H9 (cell line): ENCODE data around the gene CREB5. TPM values are rescaled to one million over a fixed set of nuclear protein-coding genes. Genes with fewer than 3 reads are reported as not detected.

Source experiments
- DNase-seq: peaks from one replicate; pipeline ENCODE4 v3.0.0-alpha.2; 2017
- H2AFZ ChIP-seq: one replicate; pipeline ENCODE4 v1.6.1; 2013; ENCODE audit warnings: mild to moderate bottlenecking, low read length, control low read depth, moderate library complexity
- H2AK5ac ChIP-seq: 2 replicates; pipeline ENCODE4 v1.6.1; 2013; ENCODE audit warnings: low read length, control low read depth, mixed read lengths; ENCODE audit not compliant: insufficient read length
- H2BK120ac ChIP-seq: one replicate; pipeline ENCODE4 v1.6.1; 2013; ENCODE audit warnings: low read depth, mild to moderate bottlenecking, low read length, control low read depth, inconsistent platforms; ENCODE audit not compliant: poor library complexity, severe bottlenecking
- H2BK12ac ChIP-seq: 2 replicates; pipeline ENCODE4 v1.6.1; 2013; ENCODE audit warnings: low read length, control low read depth, mixed read lengths, low read depth; ENCODE audit not compliant: insufficient read length
- H2BK15ac ChIP-seq: 2 replicates; pipeline ENCODE4 v1.6.1; 2013; ENCODE audit warnings: low read depth, low read length, control low read depth
- H2BK20ac ChIP-seq: one replicate; pipeline ENCODE4 v1.6.1; 2013; ENCODE audit warnings: low read depth, mild to moderate bottlenecking, low read length, control low read depth, inconsistent platforms; ENCODE audit not compliant: poor library complexity, severe bottlenecking
- H2BK5ac ChIP-seq: 2 replicates; pipeline ENCODE4 v1.6.1; 2013; ENCODE audit warnings: low read length, control low read depth, mixed read lengths; ENCODE audit not compliant: insufficient read length
- H3K14ac ChIP-seq: 2 replicates; pipeline ENCODE4 v1.6.1; 2013; ENCODE audit warnings: low read length, control low read depth; ENCODE audit not compliant: insufficient read depth
- H3K18ac ChIP-seq: 2 replicates; pipeline ENCODE4 v1.6.1; 2013; ENCODE audit warnings: low read depth, mild to moderate bottlenecking, mixed read lengths, low read length, control low read depth; ENCODE audit not compliant: insufficient read length
- H3K23ac ChIP-seq: 2 replicates; pipeline ENCODE4 v1.6.1; 2013; ENCODE audit warnings: low read length, control low read depth, mixed read lengths, low read depth; ENCODE audit not compliant: insufficient read length
- H3K23me2 ChIP-seq: 2 replicates; pipeline ENCODE4 v1.6.1; 2013; ENCODE audit warnings: low read depth, mild to moderate bottlenecking, mixed read lengths, low read length, control low read depth; ENCODE audit not compliant: insufficient read length, poor library complexity, severe bottlenecking
- H3K27ac ChIP-seq: 2 replicates; pipeline ENCODE4 v1.5.1; 2013; ENCODE audit warnings: low read length, control low read depth, mixed read lengths, low read depth; ENCODE audit not compliant: insufficient read length
- H3K27me3 ChIP-seq: 2 replicates; pipeline ENCODE4 v1.6.1; 2013; ENCODE audit warnings: low read length, control low read depth, inconsistent platforms; ENCODE audit not compliant: insufficient read depth
- H3K4ac ChIP-seq: 2 replicates; pipeline ENCODE4 v1.6.1; 2013; ENCODE audit warnings: low read depth, mild to moderate bottlenecking, control low read depth, inconsistent platforms, low read length, moderate library complexity
- H3K4me1 ChIP-seq: 2 replicates; pipeline ENCODE4 v1.6.1; 2013; ENCODE audit warnings: low read length, control low read depth, inconsistent platforms; ENCODE audit not compliant: insufficient read depth
- H3K4me2 ChIP-seq: 2 replicates; pipeline ENCODE4 v1.6.1; 2013; ENCODE audit warnings: low read length, control low read depth, mixed read lengths; ENCODE audit not compliant: insufficient read length, insufficient read depth
- H3K56ac ChIP-seq: 2 replicates; pipeline ENCODE4 v1.6.1; 2013; ENCODE audit warnings: low read depth, mild to moderate bottlenecking, mixed read lengths, low read length, control low read depth; ENCODE audit not compliant: insufficient read length
- H3K79me1 ChIP-seq: 2 replicates; pipeline ENCODE4 v1.6.1; 2013; ENCODE audit warnings: low read depth, mild to moderate bottlenecking, moderate library complexity, low read length, control low read depth, inconsistent platforms; ENCODE audit not compliant: insufficient read depth, poor library complexity, severe bottlenecking
- H3K79me2 ChIP-seq: 2 replicates; pipeline ENCODE4 v1.6.1; 2013; ENCODE audit warnings: low read length, control low read depth, inconsistent platforms; ENCODE audit not compliant: insufficient read depth
- H3K9ac ChIP-seq: 2 replicates; pipeline ENCODE4 v1.6.1; 2013; ENCODE audit warnings: low read length, control low read depth, mixed read lengths; ENCODE audit not compliant: insufficient read length; ENCODE audit errors: extremely low read depth
- H3K9me3 ChIP-seq: one replicate; pipeline ENCODE4 v1.6.1; 2013; ENCODE audit warnings: low read depth, low read length, inconsistent platforms; ENCODE audit not compliant: control insufficient read depth
- H3T11ph ChIP-seq: one replicate; pipeline ENCODE4 v1.6.1; 2013; ENCODE audit warnings: mild to moderate bottlenecking, low read length, control low read depth, inconsistent platforms
- H4K20me1 ChIP-seq: one replicate; pipeline ENCODE4 v1.6.1; 2013; ENCODE audit not compliant: control insufficient read depth, insufficient read length, insufficient read depth
- H4K5ac ChIP-seq: 2 replicates; pipeline ENCODE4 v1.6.1; 2013; ENCODE audit warnings: low read depth, mild to moderate bottlenecking, mixed read lengths, low read length, control low read depth; ENCODE audit not compliant: insufficient read length
- H4K8ac ChIP-seq: replicated peaks from 2 replicates; pipeline ENCODE4 v1.6.1; 2013; ENCODE audit warnings: low read length, control low read depth, mixed read lengths, low read depth; ENCODE audit not compliant: insufficient read length
- H4K91ac ChIP-seq: 2 replicates; pipeline ENCODE4 v1.6.1; 2013; ENCODE audit warnings: low read depth, mild to moderate bottlenecking, moderate library complexity, mixed read lengths, low read length, control low read depth; ENCODE audit not compliant: insufficient read length
- H3K27ac Mint-ChIP-seq, 3 experiments: 2 replicates in 2 of 3; 3 replicates in 1 of 3; pipeline ENCODE4 v1.8.0; 2020 to 2021; ENCODE audit warnings: mixed read lengths in 3 of 3, mild to moderate bottlenecking in 1 of 3, moderate library complexity in 1 of 3
- H3K27me3 Mint-ChIP-seq: 2 replicates; pipeline ENCODE4 v1.8.0; 2021; ENCODE audit warnings: low read depth, mild to moderate bottlenecking, moderate library complexity, mixed read lengths
- H3K36me3 Mint-ChIP-seq, 3 experiments: 2 replicates in 2 of 3; 3 replicates in 1 of 3; pipeline ENCODE4 v1.8.0; 2020 to 2021; ENCODE audit warnings: low read depth in 3 of 3, mixed read lengths in 3 of 3; ENCODE audit not compliant: insufficient read depth in 1 of 3
- H3K4me1 Mint-ChIP-seq, 2 experiments: 2 replicates each; pipeline ENCODE4 v1.8.0; 2020; ENCODE audit warnings: mixed read lengths in 2 of 2
- H3K4me3 Mint-ChIP-seq, 2 experiments: 2 replicates in 1 of 2; 3 replicates in 1 of 2; pipeline ENCODE4 v1.8.0; 2020 to 2021; ENCODE audit warnings: mild to moderate bottlenecking in 2 of 2, mixed read lengths in 2 of 2, moderate library complexity in 1 of 2
- H3K9me3 Mint-ChIP-seq, 2 experiments: 2 replicates in 1 of 2; 3 replicates in 1 of 2; pipeline ENCODE4 v1.8.0; 2020; ENCODE audit warnings: mild to moderate bottlenecking in 2 of 2, mixed read lengths in 2 of 2, moderate library complexity in 1 of 2
- CTCF ChIP-seq: fragments of 200-600 bp; sonication (generic); conservative IDR thresholded peaks from 3 replicates; pipeline ENCODE4 v1.8.0; 2021; ENCODE audit warnings: antibody characterized with exemption, mild to moderate bottlenecking
- WGBS: extraction: QIAGEN DNeasy Blood & Tissue Kit; methylation state at CpG from one replicate; pipeline ENCODE4 v1.1.7; 2013; ENCODE audit warnings: missing lambda C conversion rate, low lambda C conversion rate, mixed read lengths; ENCODE audit not compliant: insufficient read length; ENCODE audit errors: extremely low coverage; 5-methylcytosine and 5-hydroxymethylcytosine counted together
- total RNA-seq: library from RNA; stranded (reverse); gene quantifications from 2 replicates; pipeline ENCODE4 v1.2.1, GENCODE V29; 2021

The CREB5 gene
- total RNA-seq, 1 experiment from 2014 or later: 4.0 TPM

DNA sequence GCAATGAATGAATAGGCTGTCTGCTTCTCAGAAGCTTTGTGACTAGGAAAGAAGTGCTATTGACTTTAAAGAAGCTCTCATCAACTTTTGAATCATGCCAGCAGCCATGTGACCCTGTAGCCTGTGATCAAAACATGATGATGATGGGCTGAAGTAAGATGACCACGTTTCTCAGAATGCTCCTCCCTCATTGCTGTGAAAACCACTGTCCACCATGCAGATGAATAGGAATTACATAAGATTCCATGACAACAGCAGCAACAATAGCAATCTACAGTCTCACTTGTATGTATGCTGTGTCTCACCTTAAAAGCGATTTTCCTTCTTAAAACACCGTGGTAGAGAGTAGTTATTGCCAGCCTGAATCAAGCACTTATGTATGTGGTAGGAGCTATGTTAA, 317.4 kb downstream of the CREB5 start:
- no peak overlapping the region for H3K4ac ChIP-seq
- H3K4me1 ChIP-seq: no peaks in the 10 kb centered on the region
- no peaks in the 10 kb centered on the region for H3K9me3 ChIP-seq
- H3T11ph ChIP-seq: no peak overlapping the region
- H4K20me1 ChIP-seq: no peaks in the 10 kb centered on the region
- no peak overlapping the region for H2BK15ac ChIP-seq
- H4K8ac ChIP-seq: no peak overlapping the region
- H3K23me2 ChIP-seq: no peaks in the 10 kb centered on the region
- Mint-ChIP-seq H3K36me3 (no peaks in the 10 kb centered on the region), H3K4me3 (no peak overlapping the region), H3K27me3 (no peaks in the 10 kb centered on the region), H3K27ac (no peak overlapping the region), H3K4me1 (peaks cover 24 to 30% of the 10 kb centered on the region in 2 experiments), H3K9me3 (no peaks in the 10 kb centered on the region)
- no peak overlapping the region for H3K56ac ChIP-seq
- H2AFZ ChIP-seq: no peak overlapping the region
- no peak overlapping the region for H4K5ac ChIP-seq
- no peaks in the 10 kb centered on the region for H3K27me3 ChIP-seq
- H2BK120ac ChIP-seq: no peak overlapping the region
- H3K27ac ChIP-seq: no peak overlapping the region
- H3K18ac ChIP-seq: no peak overlapping the region
- no peak overlapping the region for H3K4me2 ChIP-seq
- H2BK5ac ChIP-seq: no peak overlapping the region
- WGBS: no CpG with 5 or more reads among the region's 3 CpGs
- no peaks in the 10 kb centered on the region for H3K79me2 ChIP-seq
- no peak overlapping the region for H2BK12ac ChIP-seq
- no peak overlapping the region for H2AK5ac ChIP-seq
- no peak overlapping the region for H3K23ac ChIP-seq
- no peak overlapping the region for H3K14ac ChIP-seq
- no peak for TF ChIP-seq CTCF
- no peak for DNase-seq
- no peak overlapping the region for H2BK20ac ChIP-seq
- H4K91ac ChIP-seq: no peak overlapping the region
- no peaks in the 10 kb centered on the region for H3K79me1 ChIP-seq
- no peak overlapping the region for H3K9ac ChIP-seq
